HepG2 (cell line): ENCODE measurements around the gene PRKRIP1. TPM values are rescaled to one million over a fixed set of nuclear protein-coding genes. Genes with fewer than 3 reads are reported as not detected.

ENCODE experiments used
- ARID2 ChIP-seq: sonication (generic); formaldehyde crosslinking; IDR thresholded peaks from 2 replicates; pipeline ENCODE4 v1.8.1; 2022; ENCODE audit warnings: mild to moderate bottlenecking, missing genetic modification reagents, borderline replicate concordance
- CENPT ChIP-seq: sonication (generic); formaldehyde crosslinking; IDR thresholded peaks from 2 replicates; pipeline ENCODE4 v1.8.0; 2022; ENCODE audit warnings: low read depth, mild to moderate bottlenecking, moderate library complexity, missing genetic modification reagents
- CREM ChIP-seq, 2 experiments: sonication (generic) in 1 of 2; formaldehyde crosslinking in 1 of 2; IDR thresholded peaks; 2 replicates each; pipeline versions ENCODE4 v1.4.0 to v1.6.1; 2016 to 2020; ENCODE audit warnings: antibody characterized with exemption in 1 of 2, mild to moderate bottlenecking in 1 of 2, missing genetic modification reagents in 1 of 2
- DPF2 ChIP-seq: sonication (generic); formaldehyde crosslinking; IDR thresholded peaks from 2 replicates; pipeline ENCODE4 v1.4.0; 2020; ENCODE audit warnings: mild to moderate bottlenecking, low read depth, missing genetic modification reagents, borderline replicate concordance
- KAT8 ChIP-seq: IDR thresholded peaks from 2 replicates; pipeline ENCODE4 v1.6.1; 2016; ENCODE audit warnings: missing genetic modification reagents, missing compliant biosample characterization
- NR2C2 ChIP-seq: sonication (generic); formaldehyde crosslinking; IDR thresholded peaks from 2 replicates; pipeline ENCODE4 v1.4.0; 2020; ENCODE audit warnings: missing genetic modification reagents, mild to moderate bottlenecking, moderate library complexity, borderline replicate concordance
- NR2F6 ChIP-seq, 2 experiments: IDR thresholded peaks; 2 replicates each; pipeline ENCODE4 v1.6.1; 2016; ENCODE audit warnings: antibody characterized with exemption in 1 of 2, mild to moderate bottlenecking in 1 of 2
- SRSF4 ChIP-seq: fragments of 200-400 bp; formaldehyde crosslinking; IDR thresholded peaks from one replicate; pipeline ENCODE4 v1.6.1; 2018; ENCODE audit warnings: mild to moderate bottlenecking, low read depth, low read length, moderate library complexity; ENCODE audit not compliant: poor library complexity, severe bottlenecking
- ZFP1 ChIP-seq: IDR thresholded peaks from 2 replicates; pipeline ENCODE4 v1.6.1; 2016
- ZFP62 ChIP-seq: sonication (generic); formaldehyde crosslinking; IDR thresholded peaks from 2 replicates; pipeline ENCODE4 v1.4.0; 2020; ENCODE audit warnings: missing genetic modification reagents
- ZNF350 ChIP-seq: sonication (generic); formaldehyde crosslinking; IDR thresholded peaks from 2 replicates; pipeline ENCODE4 v1.4.0; 2020; ENCODE audit warnings: mild to moderate bottlenecking, low read depth, missing genetic modification reagents, borderline replicate concordance
- polyA plus RNA-seq, 8 experiments: library from polyadenylated mRNA; depleted of rRNA in 3 of 8; stranded (reverse) in 7 of 8; unstranded in 1 of 8; fragments of >200 nt; fragmentation: Illumina TruSeq in 4 of 8; extraction: Trizol in 4 of 8; gene quantifications; 2 replicates each; pipeline versions ENCODE4 v1.2.1 to v1.2.3, GENCODE V29; 2011 to 2016; ENCODE audit warnings: low read depth in 4 of 8, missing spikeins in 1 of 8, mixed read lengths in 1 of 8; ENCODE audit not compliant: insufficient read depth in 1 of 8
- total RNA-seq, 5 experiments: library from RNA; depleted of rRNA; stranded (reverse); fragments of >200 nt; fragmentation: Illumina TruSeq; extraction: Trizol; gene quantifications; 2 replicates each; pipeline ENCODE4 v1.2.3, GENCODE V29; 2016; ENCODE audit warnings: low read depth in 1 of 5
- TF ChIP-seq, protein P1 (sequence below): IDR thresholded peaks from 2 replicates; pipeline ENCODE4 v1.4.0; 2020; ENCODE audit warnings: mild to moderate bottlenecking, missing genetic modification reagents
- TF ChIP-seq, protein P2 (sequence below): sonication (generic); formaldehyde crosslinking; IDR thresholded peaks from 2 replicates; pipeline ENCODE4 v1.4.0; 2020; ENCODE audit warnings: missing genetic modification reagents
- TF ChIP-seq, protein P3 (sequence below): IDR thresholded peaks from 2 replicates; pipeline ENCODE4 v1.6.1; 2016; ENCODE audit warnings: missing compliant biosample characterization, missing genetic modification reagents, borderline replicate concordance
- TF ChIP-seq, protein P4 (sequence below): sonication (generic); formaldehyde crosslinking; IDR thresholded peaks from 2 replicates; pipeline ENCODE4 v1.4.0; 2020; ENCODE audit warnings: missing genetic modification reagents

Gene PRKRIP1
- total and polyA plus RNA-seq, 2 of the 13 experiments (the other 11 are each of a cell fraction or from before 2014, with no cell fraction given) = 13.2 to 16.8 TPM

DNA sequence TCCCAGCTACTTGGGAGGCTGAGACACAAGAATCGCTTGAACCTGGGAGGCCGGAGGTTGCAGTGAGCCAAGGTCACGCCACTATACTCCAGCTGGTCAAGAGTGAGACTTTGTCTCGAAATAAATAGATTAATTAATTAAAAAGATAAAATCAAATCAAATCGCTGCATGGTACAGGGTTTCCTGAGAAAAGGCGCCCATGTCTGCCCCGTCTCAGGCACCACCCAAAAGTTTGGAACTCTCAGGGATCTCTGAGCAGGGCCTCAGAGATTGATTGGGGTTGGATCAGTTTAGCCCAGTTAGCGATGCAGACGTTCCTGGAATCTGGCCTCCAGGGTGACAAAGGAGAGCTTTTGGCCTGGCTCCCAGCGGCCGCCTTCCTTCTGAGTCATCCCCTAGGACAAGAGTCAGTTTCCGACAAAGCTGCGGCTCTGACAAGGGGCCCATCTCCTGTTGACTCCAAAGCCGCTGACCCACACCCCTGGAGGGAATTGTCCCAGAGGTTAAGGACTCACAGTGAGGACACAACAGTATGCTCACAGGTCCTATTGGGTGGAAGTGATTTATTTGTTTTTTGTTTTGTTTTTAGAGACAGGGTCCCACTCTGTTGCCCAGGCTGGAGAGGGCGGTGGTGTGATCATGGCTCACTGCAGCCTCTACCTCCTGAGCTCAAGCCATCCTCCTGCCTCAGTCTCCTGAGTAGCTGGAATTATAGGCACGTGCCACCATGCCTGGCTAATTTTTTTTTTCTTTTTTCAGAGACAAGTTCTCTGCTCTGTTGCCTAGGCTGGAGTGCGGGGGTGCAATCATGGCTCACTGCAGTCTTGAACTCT, 44.0 kb downstream of the PRKRIP1 start (continued):
- TF ChIP-seq, protein P1, sequence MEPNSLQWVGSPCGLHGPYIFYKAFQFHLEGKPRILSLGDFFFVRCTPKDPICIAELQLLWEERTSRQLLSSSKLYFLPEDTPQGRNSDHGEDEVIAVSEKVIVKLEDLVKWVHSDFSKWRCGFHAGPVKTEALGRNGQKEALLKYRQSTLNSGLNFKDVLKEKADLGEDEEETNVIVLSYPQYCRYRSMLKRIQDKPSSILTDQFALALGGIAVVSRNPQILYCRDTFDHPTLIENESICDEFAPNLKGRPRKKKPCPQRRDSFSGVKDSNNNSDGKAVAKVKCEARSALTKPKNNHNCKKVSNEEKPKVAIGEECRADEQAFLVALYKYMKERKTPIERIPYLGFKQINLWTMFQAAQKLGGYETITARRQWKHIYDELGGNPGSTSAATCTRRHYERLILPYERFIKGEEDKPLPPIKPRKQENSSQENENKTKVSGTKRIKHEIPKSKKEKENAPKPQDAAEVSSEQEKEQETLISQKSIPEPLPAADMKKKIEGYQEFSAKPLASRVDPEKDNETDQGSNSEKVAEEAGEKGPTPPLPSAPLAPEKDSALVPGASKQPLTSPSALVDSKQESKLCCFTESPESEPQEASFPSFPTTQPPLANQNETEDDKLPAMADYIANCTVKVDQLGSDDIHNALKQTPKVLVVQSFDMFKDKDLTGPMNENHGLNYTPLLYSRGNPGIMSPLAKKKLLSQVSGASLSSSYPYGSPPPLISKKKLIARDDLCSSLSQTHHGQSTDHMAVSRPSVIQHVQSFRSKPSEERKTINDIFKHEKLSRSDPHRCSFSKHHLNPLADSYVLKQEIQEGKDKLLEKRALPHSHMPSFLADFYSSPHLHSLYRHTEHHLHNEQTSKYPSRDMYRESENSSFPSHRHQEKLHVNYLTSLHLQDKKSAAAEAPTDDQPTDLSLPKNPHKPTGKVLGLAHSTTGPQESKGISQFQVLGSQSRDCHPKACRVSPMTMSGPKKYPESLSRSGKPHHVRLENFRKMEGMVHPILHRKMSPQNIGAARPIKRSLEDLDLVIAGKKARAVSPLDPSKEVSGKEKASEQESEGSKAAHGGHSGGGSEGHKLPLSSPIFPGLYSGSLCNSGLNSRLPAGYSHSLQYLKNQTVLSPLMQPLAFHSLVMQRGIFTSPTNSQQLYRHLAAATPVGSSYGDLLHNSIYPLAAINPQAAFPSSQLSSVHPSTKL (CRISPR knock-in tag) = 0 out of 2 replicates have a peak, but pooled peaks have one; percentile 28
- TF ChIP-seq, protein P2, sequence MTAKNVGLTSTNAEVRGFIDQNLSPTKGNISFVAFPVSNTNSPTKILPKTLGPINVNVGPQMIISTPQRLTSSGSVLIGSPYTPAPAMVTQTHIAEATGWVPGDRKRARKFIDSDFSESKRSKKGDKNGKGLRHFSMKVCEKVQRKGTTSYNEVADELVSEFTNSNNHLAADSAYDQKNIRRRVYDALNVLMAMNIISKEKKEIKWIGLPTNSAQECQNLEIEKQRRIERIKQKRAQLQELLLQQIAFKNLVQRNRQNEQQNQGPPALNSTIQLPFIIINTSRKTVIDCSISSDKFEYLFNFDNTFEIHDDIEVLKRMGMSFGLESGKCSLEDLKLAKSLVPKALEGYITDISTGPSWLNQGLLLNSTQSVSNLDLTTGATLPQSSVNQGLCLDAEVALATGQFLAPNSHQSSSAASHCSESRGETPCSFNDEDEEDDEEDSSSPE (CRISPR knock-in tag) = no peak
- TF ChIP-seq CREM (IDR thresholded peaks at IDR 0.05) (no peak), CREM (CRISPR knock-in tag; IDR thresholded peaks at IDR 0.05) (no peak), ZFP1 (no peak), CENPT (CRISPR knock-in tag) (no peak), DPF2 (no peak), ZNF350 (CRISPR knock-in tag) (no peak), ZFP62 (CRISPR knock-in tag) (no peak), ARID2 (CRISPR knock-in tag) (no peak), NR2C2 (CRISPR knock-in tag) (no peak), KAT8 (0 out of 2 replicates have a peak, but pooled peaks have one; percentile 21), NR2F6 (IDR thresholded peaks at IDR 0.05) (no peak), NR2F6 (CRISPR knock-in tag; IDR thresholded peaks at IDR 0.05) (0 out of 2 replicates have a peak, but pooled peaks have one; percentile 22), SRSF4 (no peak)
- TF ChIP-seq, protein P3, sequence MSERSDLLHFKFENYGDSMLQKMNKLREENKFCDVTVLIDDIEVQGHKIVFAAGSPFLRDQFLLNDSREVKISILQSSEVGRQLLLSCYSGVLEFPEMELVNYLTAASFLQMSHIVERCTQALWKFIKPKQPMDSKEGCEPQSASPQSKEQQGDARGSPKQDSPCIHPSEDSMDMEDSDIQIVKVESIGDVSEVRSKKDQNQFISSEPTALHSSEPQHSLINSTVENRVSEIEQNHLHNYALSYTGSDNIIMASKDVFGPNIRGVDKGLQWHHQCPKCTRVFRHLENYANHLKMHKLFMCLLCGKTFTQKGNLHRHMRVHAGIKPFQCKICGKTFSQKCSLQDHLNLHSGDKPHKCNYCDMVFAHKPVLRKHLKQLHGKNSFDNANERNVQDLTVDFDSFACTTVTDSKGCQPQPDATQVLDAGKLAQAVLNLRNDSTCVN (CRISPR knock-in tag) = no peak
- TF ChIP-seq, protein P4, sequence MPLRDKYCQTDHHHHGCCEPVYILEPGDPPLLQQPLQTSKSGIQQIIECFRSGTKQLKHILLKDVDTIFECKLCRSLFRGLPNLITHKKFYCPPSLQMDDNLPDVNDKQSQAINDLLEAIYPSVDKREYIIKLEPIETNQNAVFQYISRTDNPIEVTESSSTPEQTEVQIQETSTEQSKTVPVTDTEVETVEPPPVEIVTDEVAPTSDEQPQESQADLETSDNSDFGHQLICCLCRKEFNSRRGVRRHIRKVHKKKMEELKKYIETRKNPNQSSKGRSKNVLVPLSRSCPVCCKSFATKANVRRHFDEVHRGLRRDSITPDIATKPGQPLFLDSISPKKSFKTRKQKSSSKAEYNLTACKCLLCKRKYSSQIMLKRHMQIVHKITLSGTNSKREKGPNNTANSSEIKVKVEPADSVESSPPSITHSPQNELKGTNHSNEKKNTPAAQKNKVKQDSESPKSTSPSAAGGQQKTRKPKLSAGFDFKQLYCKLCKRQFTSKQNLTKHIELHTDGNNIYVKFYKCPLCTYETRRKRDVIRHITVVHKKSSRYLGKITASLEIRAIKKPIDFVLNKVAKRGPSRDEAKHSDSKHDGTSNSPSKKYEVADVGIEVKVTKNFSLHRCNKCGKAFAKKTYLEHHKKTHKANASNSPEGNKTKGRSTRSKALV = no peak
